HK-2 (cell line): ENCODE measurements around the gene ALX3.
A peak's percentile ranks its signal among the peaks of the same experiment; 100 is the strongest.

Experiments used
- DNase-seq: peaks from one replicate; pipeline ENCODE4 v3.0.0-alpha.2; 2018; ENCODE audit not compliant: unreplicated experiment

Gene ALX3

DNA sequence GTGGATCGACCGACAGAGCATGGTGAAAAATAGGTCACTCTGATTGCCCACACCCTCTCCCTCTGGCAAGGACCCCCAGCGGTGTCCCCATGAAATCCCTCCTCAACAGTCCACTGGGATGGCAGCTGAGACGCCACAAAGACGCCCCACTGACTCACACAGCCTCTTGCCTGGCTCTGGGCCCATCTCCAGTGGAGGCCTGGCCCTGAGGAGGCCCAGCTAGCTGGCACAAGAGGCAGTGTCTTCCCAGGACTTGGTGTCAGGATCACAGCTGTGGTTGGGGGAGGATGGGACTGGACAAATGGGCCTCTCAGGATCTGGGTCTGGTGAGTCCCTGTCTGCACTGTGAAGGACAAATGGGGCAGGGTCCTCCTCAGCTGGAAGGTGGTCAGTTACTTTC, 4.6 kb downstream of the ALX3 start:
- no peak for DNase-seq

DNA sequence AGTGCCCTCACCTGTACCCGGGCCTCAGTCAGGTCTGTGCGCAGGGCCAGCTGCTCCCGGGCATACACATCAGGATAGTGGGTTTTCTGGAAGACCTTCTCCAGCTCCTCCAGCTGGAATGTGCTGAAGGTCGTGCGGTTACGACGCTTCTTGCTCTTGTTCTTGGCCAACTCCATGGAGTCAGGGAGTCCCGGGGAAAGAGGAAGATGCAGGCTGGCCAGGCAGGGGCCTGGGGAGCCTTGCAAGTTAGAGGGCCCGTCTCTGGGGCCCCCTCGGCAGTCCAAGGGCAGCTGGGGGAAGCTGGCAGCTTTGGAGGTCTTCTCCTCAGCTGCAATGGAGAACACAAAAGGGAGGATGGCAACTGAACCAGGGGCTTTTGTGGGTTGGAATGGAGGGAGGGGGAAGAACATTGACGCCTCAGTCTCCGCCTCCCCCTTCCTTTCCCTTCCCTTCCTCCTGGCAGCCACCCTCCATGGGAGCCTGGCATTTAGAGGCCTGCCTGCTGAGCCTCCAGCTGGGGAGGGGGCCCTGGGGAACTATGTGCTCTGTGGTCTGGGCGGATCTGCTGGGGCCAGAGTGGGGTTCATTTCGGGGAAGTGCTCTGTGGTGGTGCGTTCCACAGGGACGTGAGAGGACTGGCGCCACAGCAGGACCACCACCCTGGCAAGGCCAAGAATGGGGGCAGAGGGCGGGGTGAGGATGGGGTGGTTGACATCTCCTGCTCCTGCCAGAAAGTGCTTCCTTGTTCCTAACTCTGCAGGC, 5.7 kb downstream of the ALX3 start:
- DNase-seq: no peak

DNA sequence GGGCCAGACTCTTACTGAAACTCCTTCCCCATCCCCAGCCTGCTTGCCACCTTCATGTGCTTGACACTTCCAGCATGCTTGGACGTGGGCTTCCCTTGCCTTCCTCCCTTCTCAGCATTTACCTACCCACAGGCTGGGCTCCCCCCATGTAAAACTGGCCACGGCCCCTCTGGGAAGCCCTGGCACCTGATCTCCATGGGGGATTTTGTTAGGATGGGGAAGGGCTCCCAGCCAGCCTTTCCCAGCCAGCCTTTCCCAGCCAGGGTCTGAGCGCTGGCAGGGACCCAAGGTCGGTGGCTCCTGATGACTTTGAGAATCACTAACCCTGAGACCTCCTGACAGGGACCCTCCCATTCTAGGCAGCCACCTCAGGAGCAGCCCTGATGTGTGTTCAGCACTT, 6.7 kb downstream of the ALX3 start:
- DNase-seq: no peak

DNA sequence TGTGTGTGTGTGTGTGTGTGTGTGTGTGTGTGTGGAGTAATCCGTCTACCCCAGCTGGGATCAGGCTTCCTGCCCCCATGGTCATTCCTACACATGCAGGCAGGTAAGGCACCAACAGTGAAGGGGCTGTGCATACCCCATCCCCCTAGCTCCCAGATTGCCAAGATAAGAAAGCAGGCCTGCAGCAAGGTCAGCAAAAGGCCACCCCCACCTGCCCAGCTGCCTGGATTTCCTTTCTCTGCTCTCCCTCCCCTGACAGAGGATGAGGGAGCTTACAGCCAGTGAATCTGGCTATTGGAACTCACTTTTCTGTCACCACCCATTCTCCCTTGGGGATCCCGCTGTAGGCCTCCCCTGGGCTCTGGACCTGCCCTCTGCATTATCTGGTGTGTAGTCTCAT, 7.9 kb downstream of the ALX3 start:
- no peak for DNase-seq

DNA sequence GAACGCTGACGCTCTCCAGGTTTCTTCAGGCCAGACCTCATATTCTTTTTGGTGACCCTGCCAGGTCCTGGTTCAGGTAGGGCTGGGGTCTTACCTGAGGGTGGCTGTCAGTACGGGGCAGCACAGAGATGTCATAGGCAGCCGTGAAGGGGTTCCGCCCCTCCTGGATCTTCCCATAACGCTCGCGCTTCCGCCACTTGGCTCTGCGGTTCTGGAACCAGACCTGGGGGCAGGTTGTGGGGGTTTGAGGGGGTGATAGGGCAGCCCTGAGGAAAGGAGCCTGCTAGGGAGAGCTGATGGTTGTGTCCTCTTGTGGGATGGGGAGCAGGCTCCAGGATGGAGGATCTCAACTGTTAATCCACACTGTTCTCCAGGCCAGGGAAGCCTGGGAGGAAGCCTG, 9.1 kb downstream of the ALX3 start:
- DNase-seq: no peak

DNA sequence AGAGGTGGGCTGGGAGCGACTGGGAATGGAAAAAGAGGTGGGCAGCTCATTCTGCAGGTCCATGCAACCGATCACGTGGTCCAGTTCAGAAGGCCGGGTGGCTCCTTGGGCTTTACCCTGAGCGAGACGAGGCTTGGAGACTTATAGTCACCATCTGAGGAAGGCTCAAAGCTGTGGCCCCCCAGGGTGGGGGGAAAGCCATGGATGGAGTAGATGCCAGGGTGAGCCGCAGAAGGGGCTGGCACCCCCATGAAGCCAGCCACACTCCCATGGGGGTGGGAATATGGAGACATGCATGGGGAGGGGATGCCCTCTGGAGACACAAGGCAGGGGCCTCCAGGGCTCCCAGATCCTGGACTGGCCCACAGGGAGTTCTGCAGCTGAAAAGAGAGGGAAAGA, 9.8 kb downstream of the ALX3 start:
- no peak for DNase-seq

DNA sequence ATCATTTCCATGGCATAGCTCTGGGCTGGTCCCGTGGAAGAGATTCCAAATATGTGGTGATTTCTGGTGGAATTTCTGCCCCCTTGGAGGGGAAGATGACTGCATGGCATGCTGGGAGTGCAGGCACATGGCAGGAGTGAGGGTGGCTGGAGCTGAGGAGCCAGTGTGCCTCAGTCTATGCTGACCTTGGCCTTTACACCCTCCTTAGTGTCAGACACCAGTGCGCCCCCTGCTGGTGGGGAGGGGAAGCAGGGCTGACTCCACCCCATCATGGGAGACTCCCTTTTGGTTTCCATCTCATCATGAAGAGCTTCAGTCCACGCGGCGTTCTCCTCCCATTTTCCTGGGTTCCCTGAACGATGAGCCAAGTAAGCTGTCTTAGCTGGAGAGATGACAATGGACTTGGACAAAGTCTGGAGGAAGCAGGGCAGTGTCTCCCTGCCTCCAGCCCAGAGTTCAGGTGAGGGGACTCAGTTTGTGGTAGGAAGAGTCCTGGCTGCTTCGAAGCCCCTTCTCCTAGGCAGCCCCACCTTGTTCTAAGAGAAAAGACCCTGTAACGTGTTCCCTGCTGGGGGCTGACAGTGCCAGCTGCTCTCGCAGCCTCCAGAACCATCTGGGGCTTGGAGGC, 10.3 kb downstream of the ALX3 start:
- DNase-seq: peak; percentile 37

DNA sequence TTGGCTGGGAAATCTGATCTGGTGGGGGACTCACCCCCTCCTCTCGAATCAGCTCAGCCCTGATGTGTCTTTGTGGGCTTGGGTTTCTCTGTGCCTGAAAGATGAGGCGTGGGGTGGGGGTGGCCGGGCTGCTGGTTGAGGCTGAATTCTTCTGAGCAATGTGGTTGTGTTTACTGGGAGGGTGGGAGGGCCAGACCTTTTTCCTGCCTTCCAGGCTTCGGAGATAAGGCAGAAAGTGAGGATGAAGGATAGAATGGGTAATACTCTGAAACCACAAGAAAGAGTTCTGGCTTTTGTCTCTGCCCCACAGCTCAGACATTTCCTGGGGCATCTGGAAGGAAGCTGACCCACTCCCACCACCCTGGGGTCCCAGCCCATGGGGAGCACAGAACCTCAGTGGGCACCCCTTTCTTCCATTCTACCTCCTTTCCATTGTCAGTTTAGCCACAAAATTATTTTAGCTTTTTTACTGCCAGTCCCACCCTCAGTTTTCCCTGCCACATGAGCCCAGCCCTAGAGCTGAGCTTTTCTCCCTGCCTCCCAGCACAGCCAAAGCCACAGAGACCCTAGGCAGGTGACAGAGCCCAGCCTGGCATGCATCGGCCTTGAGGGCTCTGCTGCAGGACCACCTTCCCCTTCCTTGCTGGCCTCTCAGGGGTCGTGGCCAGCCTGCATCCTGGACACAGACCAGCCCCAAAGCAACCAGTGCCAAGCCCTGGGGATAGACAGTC, 11.2 kb downstream of the ALX3 start:
- no peak for DNase-seq

DNA sequence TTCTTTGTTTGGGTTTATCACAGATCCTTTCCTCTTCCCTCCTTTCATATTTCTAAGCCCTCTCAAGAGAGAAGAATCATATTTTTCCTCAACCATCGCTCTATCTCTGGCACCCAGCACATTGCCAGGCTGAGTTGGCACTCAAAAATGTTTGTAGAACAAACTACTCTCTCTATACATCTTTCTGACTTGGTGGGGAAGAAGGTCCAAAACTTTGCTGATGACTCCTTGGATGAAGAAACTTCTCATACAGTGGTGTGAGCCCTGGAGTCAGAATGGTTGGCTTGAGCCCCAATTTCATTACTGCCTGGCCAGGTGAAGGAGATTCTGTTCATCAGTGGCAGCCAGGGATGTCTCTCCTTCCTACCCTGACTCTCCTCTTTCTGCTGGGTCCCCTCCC, 11.9 kb downstream of the ALX3 start:
- DNase-seq: no peak

DNA sequence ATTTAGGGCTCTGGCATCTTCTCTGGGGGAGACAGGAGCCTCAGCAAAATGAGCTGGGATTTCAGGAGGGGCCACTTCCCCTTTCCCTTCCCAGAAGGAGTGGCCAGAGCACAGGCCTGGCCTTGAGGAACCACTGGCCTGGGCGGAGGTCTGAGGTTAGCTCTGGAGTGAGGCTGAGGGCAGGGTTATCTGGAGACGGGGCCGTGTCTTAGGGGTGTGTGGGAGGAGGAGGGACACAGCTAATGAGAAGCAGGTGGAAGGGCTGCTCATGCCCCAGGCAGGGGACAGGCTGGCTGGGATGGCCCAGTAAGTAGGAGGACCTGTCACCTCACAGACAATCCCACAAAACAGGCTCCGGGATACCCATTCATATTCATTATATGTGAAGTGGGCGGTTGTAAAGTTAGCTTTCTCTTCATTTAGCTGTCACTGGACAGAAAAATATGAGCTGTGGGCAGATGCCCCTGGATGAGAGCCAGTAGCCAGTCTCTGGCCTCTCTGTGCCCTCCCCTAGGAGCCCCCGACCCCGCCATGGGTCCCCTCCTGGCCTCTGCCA, 12.4 kb downstream of the ALX3 start:
- no peak for DNase-seq

DNA sequence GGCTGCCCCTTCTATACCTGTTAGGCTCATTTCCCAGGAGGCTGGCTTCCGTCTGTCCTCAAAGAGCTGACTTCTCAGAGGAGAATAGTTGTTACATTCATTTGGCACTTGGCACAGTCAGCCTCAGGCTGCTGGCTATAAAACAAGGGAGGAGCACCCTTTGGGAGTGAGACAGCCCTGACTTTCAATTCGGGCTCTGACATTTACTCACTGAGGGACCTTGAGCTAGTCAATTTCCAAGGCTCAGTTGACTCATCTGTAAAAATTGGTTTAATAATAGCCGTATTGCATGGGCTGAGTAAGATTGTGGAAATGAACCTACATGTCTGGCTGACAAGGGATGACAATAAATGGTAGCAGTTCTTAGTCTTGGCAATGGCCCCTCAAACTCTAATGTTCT, 13.7 kb downstream of the ALX3 start:
- no peak for DNase-seq

DNA sequence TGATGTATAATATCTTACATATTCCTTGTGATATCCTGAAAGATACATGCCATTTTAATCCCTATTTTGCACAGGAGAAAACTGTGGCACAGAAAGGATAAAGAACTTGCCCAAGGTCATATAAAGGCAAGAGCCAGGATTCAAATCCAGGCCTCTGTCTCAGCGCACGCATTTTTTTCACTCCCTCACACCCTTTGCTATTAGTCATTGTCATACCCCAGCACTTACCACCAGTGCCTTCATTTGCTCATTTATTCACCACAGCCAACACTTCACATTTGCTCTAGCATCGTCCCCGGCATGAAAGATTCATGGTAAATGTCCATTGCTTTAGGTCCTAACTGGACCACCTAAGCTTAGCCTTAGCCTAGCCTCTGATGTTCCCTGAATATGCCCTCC, 14.2 kb downstream of the ALX3 start:
- no peak for DNase-seq

DNA sequence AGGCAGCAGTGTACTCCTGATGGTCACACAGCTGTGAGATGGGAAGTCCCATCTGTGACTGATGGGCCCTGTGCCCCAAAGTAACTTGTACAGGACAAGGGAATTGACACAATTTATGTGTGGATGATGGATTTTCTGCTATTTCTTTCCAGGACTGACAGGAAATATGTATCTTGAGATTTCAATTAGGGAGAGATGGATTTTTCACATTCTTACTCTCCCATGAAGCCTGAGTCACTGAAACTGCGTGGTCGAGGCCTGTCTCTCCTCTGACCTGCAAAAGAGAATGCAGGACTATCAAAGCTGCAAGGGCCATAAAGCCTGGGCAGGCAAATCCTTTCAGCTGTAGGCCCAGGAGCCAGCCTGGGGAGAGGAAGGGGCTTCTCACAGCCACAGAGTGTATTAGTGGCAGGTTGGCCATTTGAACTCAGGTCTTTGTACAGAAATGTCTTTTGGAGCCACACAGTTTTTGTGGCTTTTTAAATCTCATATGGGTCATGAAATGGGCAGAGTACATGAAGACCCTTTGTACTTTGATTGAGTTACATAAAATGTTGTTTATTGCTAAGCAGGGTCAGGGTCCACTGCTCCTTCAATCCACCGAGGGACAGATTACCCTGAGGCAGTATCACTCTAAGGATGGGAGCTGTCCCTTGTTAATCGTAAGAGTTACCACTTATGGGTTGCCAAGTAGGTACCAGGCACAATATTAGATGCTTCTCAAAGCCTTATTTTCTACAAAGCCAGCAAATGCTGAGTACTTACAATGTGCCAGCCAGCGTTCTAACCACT, 14.8 kb downstream of the ALX3 start:
- no peak for DNase-seq

DNA sequence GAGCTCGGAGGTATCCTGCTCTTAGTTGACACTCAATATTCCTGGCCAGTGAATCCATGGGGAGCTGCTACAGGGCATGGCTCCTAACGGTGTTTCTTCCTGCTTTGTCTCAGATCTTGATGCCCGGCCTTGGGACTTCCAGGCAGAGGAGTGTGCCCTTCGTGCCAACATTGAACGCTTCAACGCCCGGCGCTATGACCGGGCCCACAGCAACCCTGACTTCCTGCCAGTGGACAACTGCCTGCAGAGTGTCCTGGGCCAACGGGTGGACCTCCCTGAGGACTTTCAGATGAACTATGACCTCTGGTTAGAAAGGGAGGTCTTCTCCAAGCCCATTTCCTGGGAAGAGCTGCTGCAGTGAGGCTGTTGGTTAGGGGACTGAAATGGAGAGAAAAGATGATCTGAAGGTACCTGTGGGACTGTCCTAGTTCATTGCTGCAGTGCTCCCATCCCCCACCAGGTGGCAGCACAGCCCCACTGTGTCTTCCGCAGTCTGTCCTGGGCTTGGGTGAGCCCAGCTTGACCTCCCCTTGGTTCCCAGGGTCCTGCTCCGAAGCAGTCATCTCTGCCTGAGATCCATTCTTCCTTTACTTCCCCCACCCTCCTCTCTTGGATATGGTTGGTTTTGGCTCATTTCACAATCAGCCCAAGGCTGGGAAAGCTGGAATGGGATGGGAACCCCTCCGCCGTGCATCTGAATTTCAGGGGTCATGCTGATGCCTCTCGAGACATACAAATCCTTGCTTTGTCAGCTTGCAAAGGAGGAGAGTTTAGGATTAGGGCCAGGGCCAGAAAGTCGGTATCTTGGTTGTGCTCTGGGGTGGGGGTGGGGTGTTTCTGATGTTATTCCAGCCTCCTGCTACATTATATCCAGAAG, 16.7 kb downstream of the ALX3 start:
- peak; percentile 73 for DNase-seq

DNA sequence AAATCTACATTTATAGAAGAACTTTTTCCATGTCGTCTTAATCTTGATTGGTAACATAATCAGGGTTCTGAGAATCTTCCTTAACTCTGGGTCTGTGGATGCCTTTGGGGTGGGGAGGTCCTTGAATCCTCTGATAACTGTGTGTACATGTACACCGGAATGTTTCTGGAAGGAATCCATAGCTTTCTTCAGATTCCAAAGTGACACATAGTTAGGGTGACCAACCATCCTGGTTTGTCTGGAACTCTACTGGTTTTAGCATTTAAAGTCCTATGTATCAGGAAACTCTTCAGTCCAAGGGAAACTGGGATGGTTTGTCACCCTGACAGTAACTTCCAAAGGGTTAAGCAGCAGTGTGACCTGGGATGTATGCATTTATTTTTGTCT, 19.2 kb downstream of the ALX3 start:
- no peak for DNase-seq

DNA sequence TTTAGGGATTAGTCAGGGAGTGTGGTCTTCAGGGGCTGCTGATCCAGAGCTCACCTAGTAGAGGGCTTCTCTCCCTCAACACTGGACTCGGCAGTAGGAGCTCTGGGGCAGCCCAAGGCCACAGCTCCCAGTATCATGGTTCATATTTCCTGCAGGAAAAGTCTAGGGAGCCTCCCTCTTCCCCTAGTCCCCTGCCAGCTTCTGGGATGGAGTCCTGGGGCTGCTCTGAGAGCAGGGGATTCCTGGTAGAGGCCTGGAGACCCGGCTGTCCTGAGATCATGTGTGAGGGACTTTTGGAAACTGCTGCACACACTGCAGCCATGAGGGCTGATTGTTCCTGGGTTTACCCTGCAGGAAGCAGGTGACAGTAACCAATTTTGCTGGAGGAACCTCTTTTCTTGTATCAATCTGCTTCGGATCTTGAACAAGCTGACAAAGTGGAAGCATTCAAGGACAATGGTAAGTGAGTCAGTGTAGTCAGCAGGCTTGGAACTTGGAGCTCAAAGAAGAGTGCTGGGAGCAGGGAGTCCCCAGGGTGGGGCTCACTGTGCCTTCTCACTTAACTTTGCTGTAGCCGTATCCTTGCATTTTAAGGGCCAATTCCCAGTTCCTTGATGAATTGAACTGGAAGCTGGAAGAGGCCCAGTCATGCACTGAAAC, 19.7 kb downstream of the ALX3 start:
- no peak for DNase-seq

DNA sequence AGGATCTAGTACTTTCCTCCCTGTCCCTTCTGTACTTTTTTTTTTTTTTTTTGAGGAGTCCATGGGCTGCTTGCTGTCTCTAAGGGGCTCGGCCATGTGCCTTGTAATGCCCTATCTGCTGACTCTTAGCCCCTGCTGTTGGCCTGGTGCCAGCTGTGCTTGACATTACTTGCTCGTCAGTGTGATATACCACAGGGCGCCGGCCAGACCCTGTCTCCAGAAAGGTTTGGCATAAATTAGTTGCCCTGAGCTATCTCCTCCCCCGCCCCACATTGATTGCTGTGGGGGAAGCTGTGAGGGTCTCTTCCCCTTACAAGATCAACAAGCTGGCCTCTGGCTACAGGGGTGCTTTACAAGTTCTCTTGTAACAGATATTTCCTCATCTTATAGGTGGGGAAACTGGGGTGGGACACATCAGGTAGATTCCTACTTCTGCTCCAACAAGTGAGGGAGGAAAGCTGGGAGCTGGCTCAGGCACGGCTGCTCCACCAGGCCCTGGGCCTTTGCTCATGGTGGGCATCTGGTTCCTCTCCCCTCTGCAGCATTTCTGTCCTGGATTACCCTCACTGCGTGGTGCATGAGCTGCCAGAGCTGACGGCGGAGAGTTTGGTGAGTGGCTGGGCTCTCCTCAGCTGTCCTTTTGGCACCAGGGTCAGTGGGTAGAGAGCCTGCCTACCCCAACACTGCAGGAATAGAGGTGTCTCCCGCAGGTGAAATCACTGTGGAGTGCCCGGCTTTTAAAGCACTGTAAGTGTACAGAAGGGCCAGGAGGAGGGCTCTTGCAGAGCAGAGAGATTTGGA, 20.5 kb downstream of the ALX3 start:
- no peak for DNase-seq

DNA sequence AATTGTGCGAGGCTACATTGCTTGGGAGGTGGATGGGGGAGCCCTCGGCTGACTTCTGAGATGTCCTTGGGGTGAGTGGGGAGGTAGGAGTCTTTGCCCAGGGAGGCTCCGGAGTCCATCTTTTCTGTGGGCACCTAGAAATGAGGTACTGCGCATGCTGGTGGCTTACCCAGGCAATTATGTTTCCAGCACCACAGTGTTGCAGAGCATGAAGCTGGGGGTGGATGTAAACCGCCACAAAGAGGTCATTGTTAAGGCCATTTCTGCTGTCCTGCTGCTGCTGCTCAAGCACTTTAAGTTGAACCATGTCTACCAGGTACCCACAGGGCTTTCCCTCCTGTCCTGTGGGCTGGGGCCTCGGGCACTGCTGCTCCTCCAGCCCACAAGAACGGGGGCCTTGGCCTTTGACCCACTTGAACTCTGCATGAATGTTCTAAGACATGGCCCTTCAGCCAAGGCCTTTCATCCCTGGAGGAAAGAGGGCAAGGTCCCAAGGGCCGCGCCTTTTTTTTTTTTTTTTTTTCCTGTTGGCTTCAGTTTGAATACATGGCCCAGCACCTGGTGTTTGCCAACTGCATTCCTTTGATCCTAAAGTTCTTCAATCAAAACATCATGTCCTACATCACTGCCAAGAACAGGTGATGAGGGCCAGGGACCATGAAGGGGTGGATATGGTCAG, 21.4 kb downstream of the ALX3 start:
- DNase-seq: no peak

DNA sequence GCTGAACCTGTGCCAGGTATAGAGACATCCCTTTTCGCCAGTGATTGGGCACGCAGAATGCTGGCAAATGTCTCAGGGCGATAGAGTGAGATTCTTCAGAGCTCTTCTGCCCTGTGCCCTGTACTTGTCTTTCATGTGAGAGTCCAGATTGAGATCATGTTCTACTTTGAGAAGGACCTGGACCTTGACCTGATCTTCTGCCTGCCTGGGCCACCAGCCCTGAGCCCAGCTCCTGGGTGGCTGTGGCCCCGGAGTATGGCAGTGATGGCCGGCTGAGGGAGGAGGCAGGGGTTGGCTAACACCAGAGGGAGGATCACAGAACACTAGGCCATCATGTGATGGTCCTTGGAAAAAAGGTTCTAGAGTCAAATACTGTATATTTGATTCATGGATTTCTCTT, 22.2 kb downstream of the ALX3 start:
- DNase-seq: no peak
